OCI-LY7 (cell line): Measurements from ENCODE around the gene KLF13. TPM values are rescaled to one million over a fixed set of nuclear protein-coding genes. Genes with fewer than 3 reads are reported as not detected.
A peak's percentile ranks its signal among the peaks of the same experiment; 100 is the strongest.

ENCODE experiments used
- BruUV-seq: library from RNA; stranded (reverse); fragments of 400-500 nt; replicated peaks from 2 replicates; lab custom pipeline; 2021; lab: Mats Ljungman, UMichigan
- CTCF ChIA-PET: fragments of 300-600 bp; sonication (Branson Sonifier 250); formaldehyde crosslinking; loops from one replicate; lab custom pipeline; 2022; ENCODE audit warnings: antibody characterized with exemption; ENCODE audit not compliant: unreplicated experiment; lab: Charles Lee
- POLR2A ChIA-PET: fragments of 300-600 bp; sonication (Branson Sonifier 250); formaldehyde crosslinking; loops from one replicate; lab custom pipeline; 2022; ENCODE audit warnings: antibody characterized with exemption; lab: Charles Lee
- DNase-seq: peaks from one replicate; pipeline ENCODE4 v3.0.0-alpha.2; 2015; ENCODE audit warnings: low spot score
- H2AFZ ChIP-seq: fragments of 200-600 bp; sonication (generic), shearing (Covaris generic); 2 replicates; pipeline ENCODE4 v1.6.1; 2014; ENCODE audit warnings: mild to moderate bottlenecking, antibody characterized with exemption, low read length, moderate library complexity
- H3K27ac ChIP-seq: fragments of 200-600 bp; sonication (generic); 2 replicates; pipeline ENCODE4 v1.5.1; 2014; ENCODE audit warnings: mixed run types, low read depth, mild to moderate bottlenecking, moderate library complexity, low read length, inconsistent platforms; ENCODE audit not compliant: poor library complexity, severe bottlenecking
- H3K36me3 ChIP-seq: fragments of 200-600 bp; sonication (generic); 2 replicates; pipeline ENCODE4 v1.6.1; 2014; ENCODE audit warnings: mild to moderate bottlenecking, antibody characterized with exemption, low read length, moderate library complexity, mixed read lengths; ENCODE audit not compliant: insufficient read depth
- H3K4me1 ChIP-seq: fragments of 200-600 bp; sonication (generic); 2 replicates; pipeline ENCODE4 v1.5.1; 2014; ENCODE audit warnings: mild to moderate bottlenecking, low read length; ENCODE audit not compliant: insufficient read depth, poor library complexity, severe bottlenecking
- H3K4me2 ChIP-seq: fragments of 200-600 bp; sonication (generic); 2 replicates; pipeline ENCODE4 v1.6.1; 2014; ENCODE audit warnings: mild to moderate bottlenecking, low read length
- H3K4me3 ChIP-seq: fragments of 200-600 bp; sonication (generic); 2 replicates; pipeline ENCODE4 v1.5.1; 2014; ENCODE audit warnings: mild to moderate bottlenecking, low read depth, low read length; ENCODE audit not compliant: poor library complexity, severe bottlenecking
- H3K79me2 ChIP-seq: fragments of 200-600 bp; sonication (generic); 2 replicates; pipeline ENCODE4 v1.6.1; 2016; ENCODE audit warnings: low read depth, mild to moderate bottlenecking, low read length, moderate library complexity, mixed read lengths; ENCODE audit not compliant: insufficient read depth
- H3K9me2 ChIP-seq: fragments of 200-600 bp; sonication (generic); 2 replicates; pipeline ENCODE4 v1.6.1; 2016; ENCODE audit warnings: mild to moderate bottlenecking, low read length, mixed read lengths; ENCODE audit not compliant: insufficient read depth
- H3K9me3 ChIP-seq: fragments of 200-600 bp; sonication (generic); 2 replicates; pipeline ENCODE4 v1.6.1; 2014; ENCODE audit warnings: mild to moderate bottlenecking, mixed run types, low read length, mixed read lengths
- H4K20me1 ChIP-seq: fragments of 200-600 bp; sonication (generic); 2 replicates; pipeline ENCODE4 v1.6.1; 2014; ENCODE audit warnings: mild to moderate bottlenecking, antibody characterized with exemption, low read length, moderate library complexity, mixed read lengths; ENCODE audit not compliant: insufficient read depth
- EZH2phosphoT487 ChIP-seq: fragments of 200-600 bp; sonication (generic); IDR thresholded peaks from 2 replicates; pipeline ENCODE4 v1.6.1; 2018; ENCODE audit warnings: low read depth, borderline replicate concordance, mild to moderate bottlenecking, mixed run types, antibody characterized with exemption, low read length, moderate library complexity, mixed read lengths
- intact Hi-C: fragments of 100-400 bp; cut with micrococcal nuclease; formaldehyde crosslinking; loops from one replicate; pipeline ENCODE4 v1.10.0; 2022; ENCODE audit not compliant: unreplicated experiment
- total RNA-seq, 2 experiments: library from RNA; depleted of rRNA in 1 of 2; stranded (reverse); fragments of >200 nt in 1 of 2; shearing (Covaris generic) in 1 of 2; gene quantifications; 2 replicates each; pipeline ENCODE4 v1.2.3, GENCODE V29; 2014 to 2022
- TF ChIP-seq, protein P1 (sequence below): fragments of 200-600 bp; sonication (generic); conservative IDR thresholded peaks from 2 replicates; pipeline ENCODE4 v1.5.1; 2014; ENCODE audit warnings: mild to moderate bottlenecking, antibody characterized with exemption, low read length, moderate library complexity, mixed read lengths

KLF13 gene
- total RNA-seq, 2 experiments from 2014 or later = 63.2 to 64.6 TPM

DNA sequence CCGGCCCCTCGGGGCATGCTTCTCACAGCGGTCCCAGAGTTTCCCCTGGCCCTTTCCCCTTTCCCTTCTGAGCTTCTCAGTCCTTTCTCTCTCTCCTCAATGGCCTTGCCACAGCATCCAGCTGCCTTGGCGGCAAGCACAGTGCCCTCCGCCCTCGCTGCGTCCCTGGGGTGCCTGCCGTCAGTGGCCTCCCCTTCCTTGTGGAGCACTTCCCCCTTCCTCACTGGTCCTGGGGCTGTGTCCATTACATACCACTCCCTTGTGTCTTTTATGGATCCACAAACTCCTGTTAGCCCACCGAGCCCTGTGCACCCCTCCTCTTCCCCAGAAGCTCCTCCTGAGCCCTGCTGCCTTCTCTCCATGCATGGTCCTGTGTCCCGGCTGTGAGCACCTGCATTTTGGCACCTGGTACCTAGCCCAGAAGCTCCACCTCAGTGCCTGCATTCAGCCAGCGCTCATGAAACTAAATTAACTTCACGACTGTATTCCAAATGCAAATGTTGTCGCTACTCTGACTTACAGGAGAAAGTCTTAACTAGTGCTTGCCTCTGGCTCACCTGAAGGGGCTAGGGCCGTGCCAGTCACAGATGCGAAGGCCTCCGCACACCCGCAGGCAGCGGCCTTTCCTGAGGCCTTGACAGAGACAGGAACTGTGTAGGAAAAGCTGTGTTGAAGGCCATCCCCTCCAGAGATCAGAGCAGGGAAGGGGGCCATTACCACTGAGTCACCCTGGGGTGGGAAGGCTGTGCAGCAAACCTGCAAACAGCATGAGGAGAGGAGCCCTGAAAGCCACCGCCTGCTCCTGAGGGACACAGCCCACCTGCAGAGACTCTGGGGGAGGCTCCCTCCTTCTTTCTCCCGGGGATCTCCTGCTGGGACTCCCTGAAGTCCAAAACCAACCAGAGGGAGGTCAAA is 19.1 kb upstream of the KLF13 start:
- POLR2A ChIA-PET = interaction anchor here (0.7 to 2.7 kb wide), 15 partner anchors 9 to 94 kb away, joined by 3 to 15 read pairs (median 3); no protein-coding TSS in a partner anchor
- DNase-seq = peak; percentile 65
- H3K79me2 ChIP-seq = no peaks in the 10 kb centered on the region
- no peaks in the 10 kb centered on the region for H3K36me3 ChIP-seq
- peak overlapping the region; percentile 92 for H3K4me2 ChIP-seq
- peak overlapping the region; percentile 8; the same call in 1 of the 2 replicates for H2AFZ ChIP-seq
- no peaks in the 10 kb centered on the region for H3K9me2 ChIP-seq
- CTCF ChIA-PET = interaction anchor here (1.1 to 1.5 kb wide), 4 partner anchors 17 to 128 kb away, joined by 3 to 6 read pairs (median 4); partner anchors contain the start of gene KLF13
- H3K27ac ChIP-seq = peak overlapping the region; percentile 87
- intact Hi-C loops = loop anchor here (1.0 to 2.0 kb wide), 3 partner anchors 19 to 127 kb away; partner anchors contain the start of gene KLF13
- no peaks in the 10 kb centered on the region for H4K20me1 ChIP-seq
- TF ChIP-seq EZH2phosphoT487 = no peak
- TF ChIP-seq, protein P1, sequence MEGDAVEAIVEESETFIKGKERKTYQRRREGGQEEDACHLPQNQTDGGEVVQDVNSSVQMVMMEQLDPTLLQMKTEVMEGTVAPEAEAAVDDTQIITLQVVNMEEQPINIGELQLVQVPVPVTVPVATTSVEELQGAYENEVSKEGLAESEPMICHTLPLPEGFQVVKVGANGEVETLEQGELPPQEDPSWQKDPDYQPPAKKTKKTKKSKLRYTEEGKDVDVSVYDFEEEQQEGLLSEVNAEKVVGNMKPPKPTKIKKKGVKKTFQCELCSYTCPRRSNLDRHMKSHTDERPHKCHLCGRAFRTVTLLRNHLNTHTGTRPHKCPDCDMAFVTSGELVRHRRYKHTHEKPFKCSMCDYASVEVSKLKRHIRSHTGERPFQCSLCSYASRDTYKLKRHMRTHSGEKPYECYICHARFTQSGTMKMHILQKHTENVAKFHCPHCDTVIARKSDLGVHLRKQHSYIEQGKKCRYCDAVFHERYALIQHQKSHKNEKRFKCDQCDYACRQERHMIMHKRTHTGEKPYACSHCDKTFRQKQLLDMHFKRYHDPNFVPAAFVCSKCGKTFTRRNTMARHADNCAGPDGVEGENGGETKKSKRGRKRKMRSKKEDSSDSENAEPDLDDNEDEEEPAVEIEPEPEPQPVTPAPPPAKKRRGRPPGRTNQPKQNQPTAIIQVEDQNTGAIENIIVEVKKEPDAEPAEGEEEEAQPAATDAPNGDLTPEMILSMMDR = no peak
- H3K4me1 ChIP-seq = peaks cover 81% of the 10 kb centered on the region
- no TSS peak for BruUV-seq
- peak overlapping the region; percentile 56 for H3K4me3 ChIP-seq
- no peaks in the 10 kb centered on the region for H3K9me3 ChIP-seq

DNA sequence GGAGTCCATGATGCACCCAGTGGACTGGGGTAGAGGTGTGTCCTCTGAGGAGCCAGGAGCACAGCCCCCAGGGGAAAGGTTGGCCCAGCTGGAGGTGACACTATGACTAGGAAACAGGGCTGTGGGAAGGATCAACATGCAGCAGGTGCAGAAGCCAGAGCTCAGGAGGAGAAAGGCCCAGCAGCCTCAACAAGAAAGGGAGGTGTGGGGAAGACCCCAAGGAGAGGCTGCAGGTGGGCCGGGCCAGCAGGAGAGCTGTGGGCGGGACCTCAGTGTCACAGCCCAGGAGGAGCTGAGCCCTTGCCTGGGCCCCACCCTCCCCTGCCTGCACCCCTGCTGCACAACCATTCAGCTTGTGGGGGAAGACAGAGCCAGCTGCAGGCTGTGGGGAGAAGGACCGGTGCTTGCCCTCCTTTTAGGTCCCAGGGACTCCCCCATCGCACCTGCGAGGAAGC is 18.4 kb upstream of the KLF13 start:
- Histone ChIP-seq H3K9me3 (peaks cover 2% of the 10 kb centered on the region; the same call in 1 of the 2 replicates), H3K9me2 (no peaks in the 10 kb centered on the region), H2AFZ (peak overlapping the region; percentile 8; the same call in 1 of the 2 replicates), H4K20me1 (no peaks in the 10 kb centered on the region), H3K36me3 (no peaks in the 10 kb centered on the region), H3K4me2 (peak overlapping the region; percentile 92), H3K4me1 (peaks cover 74% of the 10 kb centered on the region), H3K79me2 (no peaks in the 10 kb centered on the region), H3K27ac (peak overlapping the region; percentile 87), H3K4me3 (peak overlapping the region; percentile 56)
- POLR2A ChIA-PET = interaction anchor here (0.7 to 2.7 kb wide), 14 partner anchors 9 to 152 kb away, joined by 3 to 15 read pairs (median 4); no protein-coding TSS in a partner anchor
- peak; percentile 87 for DNase-seq
- BruUV-seq = no TSS peak
- intact Hi-C loops = loop anchor here (2.0 kb wide), 1 partner anchor 127 kb away; no protein-coding TSS in a partner anchor
- CTCF ChIA-PET = interaction anchor here (1.1 to 1.5 kb wide), 4 partner anchors 17 to 127 kb away, joined by 3 to 6 read pairs (median 4); partner anchors contain the start of gene KLF13
- TF ChIP-seq, protein P1 = no peak
- TF ChIP-seq EZH2phosphoT487 = no peak
